ENCODE results near the gene SLC22A1. TPM values are rescaled to one million over a fixed set of nuclear protein-coding genes. Genes with fewer than 3 reads are reported as not detected.

SLC22A1 gene
- polyA plus RNA-seq, 1 of the 3 experiments (the other 2 are of a cell fraction) = 0.20 TPM

DNA sequence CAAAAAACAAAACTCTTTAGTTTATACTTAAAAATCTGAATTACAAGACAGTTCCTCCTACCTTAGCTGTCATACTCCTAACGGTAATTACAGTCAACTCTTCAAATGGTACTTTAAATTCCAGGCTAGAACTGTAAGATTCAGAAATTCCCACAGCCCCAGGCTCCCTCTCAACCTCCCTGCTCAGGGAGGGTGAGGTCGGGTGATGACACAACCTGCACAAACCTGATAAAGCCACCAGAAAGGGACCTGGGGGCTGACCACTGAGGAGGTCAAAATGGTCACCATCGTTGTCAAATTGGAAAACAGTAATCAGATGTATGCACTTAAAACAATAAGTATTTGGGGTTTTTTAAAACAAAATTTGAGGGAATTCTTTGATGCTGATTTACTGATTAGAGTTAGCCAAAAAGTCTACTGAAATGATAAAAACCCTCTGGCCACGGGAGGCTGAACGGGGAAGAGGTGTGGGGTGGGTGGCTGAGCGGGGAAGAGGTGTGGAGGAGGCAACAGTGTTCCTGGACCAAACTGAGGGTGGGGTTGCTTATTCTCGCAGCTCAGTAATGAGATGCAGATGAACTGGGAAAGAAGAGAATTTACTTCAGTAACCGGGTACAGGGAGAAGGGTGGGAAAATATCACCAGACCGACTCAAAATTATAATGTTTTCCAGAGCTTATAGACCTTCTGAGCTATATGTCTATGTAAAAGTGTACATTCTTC lies 52.4 kb downstream of the SLC22A1 start:
- CTCF ChIA-PET = interaction anchor here (1.5 kb wide), 1 partner anchor 36 kb away, joined by 4 read pairs; no protein-coding TSS in a partner anchor
- no peaks in the 10 kb centered on the region for H3K36me3 ChIP-seq (replicated peaks in 1 of 2; ENCODE audit: control insufficient read depth in 1 of 2, insufficient read depth in 2 of 2, low read length in 1 of 2)

DNA sequence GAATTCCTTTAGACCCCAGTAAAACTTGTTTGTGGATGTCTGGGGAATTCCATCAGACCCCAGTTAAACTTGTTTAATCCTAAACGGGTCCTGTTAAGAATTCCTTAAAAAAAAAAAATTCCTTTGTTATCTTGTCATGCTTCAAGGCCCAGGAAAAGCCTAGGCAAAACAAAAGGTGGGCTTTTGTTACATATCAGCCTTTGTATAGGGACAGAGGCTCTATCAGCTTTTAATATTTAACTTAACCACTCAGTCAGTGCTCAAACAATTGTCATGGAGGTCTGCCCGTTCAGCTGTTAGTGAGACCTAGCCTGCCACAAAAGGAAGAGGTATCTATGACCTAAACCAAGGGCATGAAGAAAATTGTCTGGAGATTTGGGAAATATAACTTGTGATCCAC lies 53.1 kb downstream of the SLC22A1 start:
- ChIA-PET POLR2A (no interaction called here), CTCF (interaction anchor here (1.5 kb wide), 1 partner anchor 36 kb away, joined by 4 read pairs; no protein-coding TSS in a partner anchor)
- no peaks in the 10 kb centered on the region for H3K36me3 ChIP-seq (replicated peaks in 1 of 2; ENCODE audit: control insufficient read depth in 1 of 2, insufficient read depth in 2 of 2, low read length in 1 of 2)
- H3K4me3 ChIP-seq (ENCODE audit: low read depth in 2 of 2, low read length in 1 of 2) = no peak overlapping the region
- no peaks in the 10 kb centered on the region for H3F3A ChIP-seq (replicated peaks; ENCODE audit: insufficient read depth)
- 0% methylated on average over 2 of the region's 2 CpGs for WGBS (ENCODE audit: low lambda C conversion rate)
- no peak overlapping the region for H3K4me2 ChIP-seq
- no peaks in the 10 kb centered on the region for H3K4me1 ChIP-seq (ENCODE audit: control insufficient read depth in 1 of 2, insufficient read depth in 2 of 2, low read depth in 1 of 2, low read length in 1 of 2)
- H3K27me3 ChIP-seq (ENCODE audit: insufficient read depth) = peaks cover 12% of the 10 kb centered on the region
- no peak overlapping the region for H3K9ac ChIP-seq
- TF ChIP-seq SMC3 (IDR thresholded peaks at IDR 0.05; ENCODE audit: low read depth, low read length) (no peak), EP300 (IDR thresholded peaks at IDR 0.05; ENCODE audit: borderline replicate concordance in 1 of 2, low read depth in 1 of 2, low read length in 1 of 2) (no peak), GABPA (IDR thresholded peaks at IDR 0.05; ENCODE audit: low read depth) (no peak), TEAD4 (IDR thresholded peaks at IDR 0.05; ENCODE audit: borderline replicate concordance, insufficient read depth) (no peak), CHD2 (IDR thresholded peaks at IDR 0.05; ENCODE audit: low read length, partially characterized antibody) (no peak), ELF1 (IDR thresholded peaks at IDR 0.05) (no peak), TAF1 (IDR thresholded peaks at IDR 0.05; ENCODE audit: borderline replicate concordance, low read depth, low read length) (no peak), POLR2AphosphoS5 (IDR thresholded peaks at IDR 0.05; ENCODE audit: low read depth, low read length) (no peak), EZH2phosphoT487 (IDR thresholded peaks at IDR 0.05; ENCODE audit: borderline replicate concordance, low read depth) (no peak), RFX5 (IDR thresholded peaks at IDR 0.05; ENCODE audit: low read length) (no peak), NFIC (IDR thresholded peaks at IDR 0.05; ENCODE audit: borderline replicate concordance) (no peak), MEF2A (IDR thresholded peaks at IDR 0.05; ENCODE audit: borderline replicate concordance, low read depth) (no peak), RCOR1 (IDR thresholded peaks at IDR 0.05; ENCODE audit: low read length) (no peak)
- no peak overlapping the region for H2AFZ ChIP-seq (ENCODE audit: low read depth)
- DNase-seq = no peak
- H3K79me2 ChIP-seq (ENCODE audit: insufficient read depth) = no peaks in the 10 kb centered on the region
- no peaks in the 10 kb centered on the region for H3K9me3 ChIP-seq
- H4K20me1 ChIP-seq (ENCODE audit: insufficient read depth) = no peaks in the 10 kb centered on the region
- H3K27ac ChIP-seq (ENCODE audit: low read depth in 2 of 2, low read length in 1 of 2) = no peak overlapping the region
- no peaks in the 10 kb centered on the region for H3K9me2 ChIP-seq

More for the DNA sequence above, 52.4 kb downstream of the SLC22A1 start:
- H3K27ac ChIP-seq (ENCODE audit: low read depth in 2 of 2, low read length in 1 of 2) = no peak overlapping the region
- H3K79me2 ChIP-seq (ENCODE audit: insufficient read depth) = no peaks in the 10 kb centered on the region
- H3K9ac ChIP-seq = no peak overlapping the region
- no peak overlapping the region for H3K4me2 ChIP-seq
- no peak overlapping the region for H3K4me3 ChIP-seq (ENCODE audit: low read depth in 2 of 2, low read length in 1 of 2)
- no peaks in the 10 kb centered on the region for H3K9me3 ChIP-seq
- TF ChIP-seq, protein P1, sequence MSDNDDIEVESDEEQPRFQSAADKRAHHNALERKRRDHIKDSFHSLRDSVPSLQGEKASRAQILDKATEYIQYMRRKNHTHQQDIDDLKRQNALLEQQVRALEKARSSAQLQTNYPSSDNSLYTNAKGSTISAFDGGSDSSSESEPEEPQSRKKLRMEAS (IDR thresholded peaks at IDR 0.05; ENCODE audit: low read depth) = no peak
- TF ChIP-seq ELF1 (IDR thresholded peaks at IDR 0.05) (no peak), TEAD4 (IDR thresholded peaks at IDR 0.05; ENCODE audit: borderline replicate concordance, insufficient read depth) (no peak), SMC3 (IDR thresholded peaks at IDR 0.05; ENCODE audit: low read depth, low read length) (no peak), POLR2AphosphoS5 (IDR thresholded peaks at IDR 0.05; ENCODE audit: low read depth, low read length) (no peak), CHD2 (IDR thresholded peaks at IDR 0.05; ENCODE audit: low read length, partially characterized antibody) (no peak)
- TF ChIP-seq, protein P2, sequence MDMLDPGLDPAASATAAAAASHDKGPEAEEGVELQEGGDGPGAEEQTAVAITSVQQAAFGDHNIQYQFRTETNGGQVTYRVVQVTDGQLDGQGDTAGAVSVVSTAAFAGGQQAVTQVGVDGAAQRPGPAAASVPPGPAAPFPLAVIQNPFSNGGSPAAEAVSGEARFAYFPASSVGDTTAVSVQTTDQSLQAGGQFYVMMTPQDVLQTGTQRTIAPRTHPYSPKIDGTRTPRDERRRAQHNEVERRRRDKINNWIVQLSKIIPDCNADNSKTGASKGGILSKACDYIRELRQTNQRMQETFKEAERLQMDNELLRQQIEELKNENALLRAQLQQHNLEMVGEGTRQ (IDR thresholded peaks at IDR 0.05; ENCODE audit: borderline replicate concordance, low read depth, low read length) = no peak
- H3F3A ChIP-seq (replicated peaks; ENCODE audit: insufficient read depth) = no peaks in the 10 kb centered on the region
- H3K4me1 ChIP-seq (ENCODE audit: control insufficient read depth in 1 of 2, insufficient read depth in 2 of 2, low read depth in 1 of 2, low read length in 1 of 2) = no peaks in the 10 kb centered on the region
- H3K9me2 ChIP-seq = no peaks in the 10 kb centered on the region
- no peaks in the 10 kb centered on the region for H4K20me1 ChIP-seq (ENCODE audit: insufficient read depth)
- WGBS (ENCODE audit: low lambda C conversion rate) = 8% methylated on average over 9 of the region's 9 CpGs
- POLR2A ChIA-PET = no interaction called here
- DNase-seq = no peak
- peaks cover 12% of the 10 kb centered on the region for H3K27me3 ChIP-seq (ENCODE audit: insufficient read depth)
- no peak overlapping the region for H2AFZ ChIP-seq (ENCODE audit: low read depth)
